22Rv1 (cell line): Measurements from ENCODE around the gene SPATA46.

Source experiments
- H3K27ac ChIP-seq: fragments of 450-650 bp; 2 replicates; pipeline ENCODE4 v1.5.1; 2017
- ZFX ChIP-seq: fragments of 450-650 bp; IDR thresholded peaks from 2 replicates; pipeline ENCODE4 v1.6.1; 2017; ENCODE audit warnings: antibody characterized with exemption, borderline replicate concordance
- TF ChIP-seq, protein P1 (sequence below): fragments of 450-650 bp; IDR thresholded peaks from 2 replicates; pipeline ENCODE4 v1.5.1; 2017; ENCODE audit warnings: mild to moderate bottlenecking

The SPATA46 gene

DNA sequence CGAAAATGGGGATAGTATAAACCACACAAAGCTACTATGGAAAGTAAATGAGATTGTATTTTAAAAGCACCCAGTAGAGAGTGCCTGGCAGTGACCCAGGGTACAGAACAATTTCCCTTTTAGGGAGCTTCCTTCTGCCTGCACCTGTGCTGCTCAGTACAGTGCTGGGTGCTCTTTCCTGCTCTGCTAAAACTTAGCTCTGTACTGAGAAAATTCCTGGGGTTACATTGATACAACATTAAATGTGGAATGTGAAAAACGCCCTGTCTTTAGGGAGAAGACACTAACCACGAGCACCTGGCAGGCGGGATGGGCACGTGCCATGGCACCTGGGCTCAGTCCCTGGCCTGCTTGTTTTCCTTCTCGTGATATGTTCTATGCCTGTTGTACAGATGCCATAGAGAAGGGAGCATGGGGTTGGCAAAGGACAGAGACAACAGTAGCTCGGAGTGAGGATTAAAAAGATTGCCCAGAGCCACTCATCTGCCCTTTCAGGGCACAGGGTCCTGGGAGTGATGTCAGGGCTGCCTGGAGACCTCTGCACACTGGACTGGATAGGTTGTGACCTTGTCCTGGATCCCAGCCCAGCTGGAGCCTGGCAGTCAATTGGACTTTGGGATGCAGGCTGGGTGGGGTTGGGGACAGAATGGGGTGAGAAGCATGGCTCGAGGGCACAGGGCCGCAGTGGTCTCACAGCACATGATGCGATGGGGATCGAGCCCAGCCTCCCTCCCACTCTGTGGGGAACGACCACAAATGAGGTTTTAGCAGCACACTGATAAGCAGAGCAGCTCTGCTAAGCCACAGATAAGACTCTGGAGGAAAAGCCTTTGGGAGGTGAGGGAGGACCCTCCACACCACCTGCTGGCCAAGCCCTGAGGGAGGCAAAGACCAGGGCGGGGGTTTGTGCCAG, 4.2 kb downstream of the SPATA46 start:
- no peak overlapping the region for H3K27ac ChIP-seq
- no peak for TF ChIP-seq ZFX
- TF ChIP-seq, protein P1, sequence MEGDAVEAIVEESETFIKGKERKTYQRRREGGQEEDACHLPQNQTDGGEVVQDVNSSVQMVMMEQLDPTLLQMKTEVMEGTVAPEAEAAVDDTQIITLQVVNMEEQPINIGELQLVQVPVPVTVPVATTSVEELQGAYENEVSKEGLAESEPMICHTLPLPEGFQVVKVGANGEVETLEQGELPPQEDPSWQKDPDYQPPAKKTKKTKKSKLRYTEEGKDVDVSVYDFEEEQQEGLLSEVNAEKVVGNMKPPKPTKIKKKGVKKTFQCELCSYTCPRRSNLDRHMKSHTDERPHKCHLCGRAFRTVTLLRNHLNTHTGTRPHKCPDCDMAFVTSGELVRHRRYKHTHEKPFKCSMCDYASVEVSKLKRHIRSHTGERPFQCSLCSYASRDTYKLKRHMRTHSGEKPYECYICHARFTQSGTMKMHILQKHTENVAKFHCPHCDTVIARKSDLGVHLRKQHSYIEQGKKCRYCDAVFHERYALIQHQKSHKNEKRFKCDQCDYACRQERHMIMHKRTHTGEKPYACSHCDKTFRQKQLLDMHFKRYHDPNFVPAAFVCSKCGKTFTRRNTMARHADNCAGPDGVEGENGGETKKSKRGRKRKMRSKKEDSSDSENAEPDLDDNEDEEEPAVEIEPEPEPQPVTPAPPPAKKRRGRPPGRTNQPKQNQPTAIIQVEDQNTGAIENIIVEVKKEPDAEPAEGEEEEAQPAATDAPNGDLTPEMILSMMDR, result no peak

DNA sequence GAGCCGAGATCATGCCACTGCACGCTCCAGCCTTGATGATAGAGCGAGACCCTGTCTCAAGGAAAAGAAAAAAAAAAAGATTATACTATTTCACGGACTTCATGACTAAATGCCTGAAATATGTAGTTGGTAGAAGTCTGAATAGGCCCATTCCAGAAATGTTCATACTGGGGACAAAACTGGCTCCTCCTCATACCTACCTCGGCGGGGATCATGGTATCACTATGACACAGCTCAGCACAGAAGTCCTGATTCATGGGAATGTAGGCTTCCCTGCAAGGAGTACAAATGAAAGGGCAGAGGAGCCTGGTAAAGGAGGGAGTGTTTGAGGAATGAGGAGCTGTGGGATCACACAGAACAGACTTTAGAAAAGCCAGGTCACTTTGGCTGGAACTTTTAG, 5.0 kb downstream of the SPATA46 start:
- H3K27ac ChIP-seq, result no peak overlapping the region
- TF ChIP-seq, protein P1, result no peak
- TF ChIP-seq ZFX, result no peak

DNA sequence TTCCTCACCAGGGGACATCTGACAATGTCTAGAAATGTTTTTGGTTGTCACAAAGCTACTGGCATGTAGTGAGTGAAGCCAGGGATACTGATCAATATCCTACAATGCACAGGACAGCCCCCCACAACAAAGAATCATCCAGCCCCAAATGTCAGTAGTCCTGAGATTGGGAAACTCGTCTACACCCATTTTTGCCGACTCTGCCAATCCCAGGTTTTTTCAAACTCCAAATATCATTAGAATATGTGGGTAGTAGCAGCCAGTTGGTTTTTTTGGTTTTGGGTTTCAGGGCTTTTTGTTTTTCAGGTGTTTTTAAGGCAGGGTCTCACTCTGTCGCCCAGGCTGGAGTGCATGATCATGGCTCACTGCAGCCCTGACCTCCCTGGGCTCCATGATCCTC, 5.9 kb downstream of the SPATA46 start:
- no peak overlapping the region for H3K27ac ChIP-seq
- TF ChIP-seq ZFX, result no peak
- TF ChIP-seq, protein P1, result no peak

DNA sequence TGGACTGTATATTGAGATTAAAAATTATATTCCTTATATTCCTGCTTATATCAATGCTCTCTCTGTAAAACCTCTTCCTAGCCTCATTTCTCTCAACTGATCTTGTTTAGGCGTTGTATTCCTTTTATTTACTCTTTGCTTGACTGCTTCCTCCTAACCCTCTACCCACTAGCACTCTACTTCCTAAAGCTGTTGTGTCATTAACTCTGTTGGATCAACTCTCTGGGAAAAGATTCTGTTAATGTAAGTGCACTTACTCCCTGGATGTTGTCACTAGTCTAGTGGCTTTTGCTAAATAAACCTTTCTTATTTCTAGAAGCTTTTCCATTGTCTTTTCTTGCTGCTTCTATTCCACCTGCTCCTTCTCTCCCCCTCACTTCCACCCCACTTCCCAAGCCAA, 6.5 kb downstream of the SPATA46 start:
- no peak overlapping the region for H3K27ac ChIP-seq
- TF ChIP-seq ZFX, result no peak
- TF ChIP-seq, protein P1, result no peak

DNA sequence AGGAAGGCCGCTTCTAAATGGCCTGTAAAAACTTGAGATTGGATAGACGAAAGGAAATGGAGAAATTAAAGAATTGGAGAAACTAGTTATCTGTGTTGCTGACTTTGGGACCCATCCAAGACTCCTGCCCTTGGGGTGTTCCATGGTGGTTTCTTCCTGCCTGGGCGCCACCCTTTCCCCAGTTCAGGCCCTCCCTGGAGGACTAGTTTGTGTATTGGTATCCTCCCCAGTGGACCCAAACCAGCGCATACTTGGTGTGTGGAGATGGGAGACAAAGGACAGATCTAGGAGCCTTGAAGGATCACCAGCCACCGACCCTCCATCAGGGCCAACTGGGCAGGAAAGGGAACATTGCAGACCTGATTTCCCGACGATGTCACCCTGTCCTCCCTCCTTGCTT, 7.1 kb downstream of the SPATA46 start:
- TF ChIP-seq, protein P1, result no peak
- TF ChIP-seq ZFX, result no peak
- H3K27ac ChIP-seq, result no peak overlapping the region

DNA sequence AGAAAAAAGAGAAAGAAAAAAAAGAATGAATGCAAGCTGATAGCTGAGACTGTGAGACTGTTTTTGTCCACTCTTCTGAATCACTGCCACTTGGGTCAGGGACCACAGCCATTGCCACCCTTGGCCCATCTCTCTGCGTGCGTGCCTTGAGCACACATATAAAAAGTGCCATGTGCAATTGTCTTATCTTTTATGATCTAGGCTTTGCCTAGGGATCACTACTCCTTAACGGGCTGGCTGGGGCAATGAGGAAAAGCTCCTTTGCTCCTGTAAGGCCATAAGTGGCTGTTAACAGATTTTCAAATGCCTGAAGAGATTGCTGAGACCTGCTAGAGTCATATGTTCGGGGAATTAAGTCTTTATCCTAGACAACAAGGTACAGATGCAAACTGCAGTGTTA, 8.2 kb downstream of the SPATA46 start:
- TF ChIP-seq, protein P1, result no peak
- TF ChIP-seq ZFX, result no peak
- H3K27ac ChIP-seq, result no peak overlapping the region

DNA sequence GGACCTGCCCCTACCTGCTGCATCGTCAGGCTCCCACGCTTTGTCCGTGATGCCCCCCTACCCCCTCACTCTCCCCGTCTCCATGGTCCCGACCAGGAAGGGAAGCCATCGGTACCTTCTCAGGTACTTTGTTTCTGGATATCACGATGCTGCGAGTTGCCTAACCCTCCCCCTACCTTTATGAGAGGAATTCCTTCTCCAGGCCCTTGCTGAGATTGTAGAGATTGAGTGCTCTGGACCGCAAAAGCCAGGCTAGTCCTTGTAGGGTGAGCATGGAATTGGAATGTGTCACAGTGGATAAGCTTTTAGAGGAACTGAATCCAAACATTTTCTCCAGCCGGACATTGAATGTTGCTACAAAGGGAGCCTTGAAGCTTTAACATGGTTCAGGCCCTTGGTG, 8.9 kb downstream of the SPATA46 start:
- H3K27ac ChIP-seq, result no peak overlapping the region
- no peak for TF ChIP-seq ZFX
- TF ChIP-seq, protein P1, result no peak
